Measurements from ENCODE around the gene PLK5. TPM values are rescaled to one million over a fixed set of nuclear protein-coding genes. Genes with fewer than 3 reads are reported as not detected.

The PLK5 gene
- total RNA-seq, result under 0.01 TPM in 1 of 2 replicates, not detected in the other

DNA sequence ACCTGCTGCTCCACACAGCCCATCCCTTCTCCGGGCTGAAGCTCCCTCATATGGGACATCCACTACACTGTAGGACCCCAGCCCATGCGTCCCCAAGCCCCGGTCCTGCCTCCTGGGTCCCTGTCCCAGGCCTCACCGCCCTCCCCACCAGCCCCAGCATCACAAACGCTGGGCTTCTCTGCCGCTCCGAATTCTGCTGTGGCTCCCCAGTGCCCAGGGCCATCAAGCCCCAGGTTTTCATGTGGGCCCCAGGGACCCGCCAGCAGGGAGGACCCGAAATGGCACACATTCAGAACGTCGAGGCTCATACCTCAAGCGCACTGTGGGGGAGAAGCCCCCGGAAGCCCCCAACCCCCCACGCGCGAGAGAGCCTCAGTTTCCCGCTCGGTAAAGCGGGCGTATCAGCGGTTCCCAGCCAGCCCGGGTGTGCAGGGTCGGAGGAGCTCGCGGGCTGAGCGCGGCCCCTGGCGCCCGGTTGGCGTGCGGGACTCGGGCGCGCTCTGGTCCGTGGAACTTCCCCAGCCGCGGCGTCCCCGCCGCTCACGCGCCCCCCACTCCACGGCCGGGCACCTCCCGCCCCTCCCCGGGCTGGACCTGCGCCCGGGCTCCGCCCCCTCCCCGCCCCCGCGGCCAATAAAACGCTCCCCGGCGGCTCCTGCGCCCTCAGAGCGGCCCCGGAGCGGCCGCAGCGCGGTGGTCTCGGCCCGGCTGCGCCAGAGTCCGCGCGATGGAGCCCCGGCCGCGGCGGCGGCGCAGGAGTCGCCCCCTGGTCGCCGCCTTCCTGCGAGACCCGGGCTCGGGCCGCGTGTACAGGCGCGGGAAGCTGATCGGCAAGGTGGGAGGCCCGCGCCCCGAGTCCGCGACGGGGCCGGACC is at the start of gene PLK5:
Gene PLK5 (plus strand): TSS at position 666 of the 875 bp plus-strand sequence. CDS start 2,920 bp downstream, outside the sequence.

DNA sequence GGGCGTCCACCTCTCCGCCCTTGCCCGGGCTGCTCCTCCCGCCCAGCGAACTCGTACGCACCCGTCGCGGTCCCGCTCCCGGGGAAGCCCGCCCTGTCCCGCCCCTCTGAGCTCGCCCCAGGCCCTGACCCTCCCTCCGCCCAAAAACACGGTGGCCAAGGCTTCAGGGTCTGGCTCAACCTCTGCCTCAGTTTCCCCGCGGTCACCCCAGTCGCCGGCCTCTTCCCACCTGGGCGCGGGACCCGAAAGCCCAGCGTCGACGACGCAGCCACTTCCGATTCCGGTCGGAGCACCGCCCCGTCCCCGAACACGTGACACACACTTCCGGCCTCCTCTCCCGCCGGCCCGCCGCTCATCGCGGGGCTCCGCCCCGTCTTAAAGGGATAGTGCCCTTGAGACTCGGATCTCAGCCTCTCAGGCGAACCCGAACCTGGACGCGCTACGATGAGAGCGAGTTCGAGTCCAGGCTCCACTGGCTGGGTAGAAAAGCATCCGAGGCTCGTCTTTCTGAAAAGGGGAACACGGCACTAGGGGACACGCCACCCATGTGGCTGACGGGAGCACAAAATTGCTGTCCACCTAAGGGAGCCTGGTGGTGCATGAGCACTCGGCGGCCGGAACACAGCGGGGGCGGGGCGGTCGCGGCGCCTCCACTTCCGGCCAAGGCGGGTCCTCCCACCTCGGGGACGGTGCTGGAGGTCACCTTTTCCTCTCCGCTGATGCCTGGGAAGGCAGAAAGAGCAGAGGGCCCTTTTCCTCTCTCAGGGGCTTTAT is 44.8 kb upstream of the PLK5 start, which contains the start of gene C19orf25:
Gene C19orf25 (minus strand): TSS at position 282 of the 774 bp plus-strand sequence. CDS start 312 bp downstream, outside the sequence.

GRCh38 chr19:1490311-1491113 is 33.4 kb upstream of the PLK5 start, which contains the start of gene PCSK4:
TSS of gene PCSK4 (minus strand) at chr19:1490350. CDS start at chr19:1490346, 4 bp downstream.

DNA sequence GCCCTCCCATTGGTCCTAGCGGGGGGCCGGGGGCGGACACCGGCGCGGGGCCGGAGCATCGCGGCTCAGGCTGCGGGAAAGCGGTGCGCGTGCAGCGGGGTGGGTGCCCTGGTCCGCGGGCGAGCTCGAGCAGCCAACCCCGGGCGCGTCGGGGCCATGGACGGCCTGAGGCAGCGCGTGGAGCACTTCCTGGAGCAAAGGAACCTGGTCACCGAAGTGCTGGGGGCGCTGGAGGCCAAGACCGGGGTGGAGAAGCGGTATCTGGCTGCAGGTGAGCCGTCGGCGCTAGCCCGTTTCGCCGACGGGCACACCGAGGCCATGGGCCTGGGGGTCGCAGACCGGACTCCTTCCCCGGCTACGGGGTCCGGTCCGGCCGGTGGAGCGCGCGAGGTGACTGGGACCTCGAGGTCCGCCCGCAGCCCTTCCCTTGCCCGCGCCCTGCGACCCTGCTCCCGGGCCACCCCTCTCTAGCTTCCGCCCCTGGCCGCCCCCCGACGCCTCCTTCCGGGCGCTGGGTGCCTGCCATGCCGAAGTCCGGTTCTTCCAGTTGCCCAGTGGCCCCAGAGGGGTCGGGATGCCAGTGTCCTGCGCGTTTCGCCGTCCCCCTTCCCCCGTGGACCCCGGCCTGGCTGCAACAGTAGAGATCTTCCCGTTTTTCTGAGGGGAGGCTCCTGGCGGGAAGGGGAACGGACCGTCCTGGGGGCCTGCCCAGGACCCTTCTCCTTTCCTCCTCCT is 32.6 kb upstream of the PLK5 start, which contains the start of gene REEP6:
Gene REEP6 (plus strand): TSS at position 68 of the 735 bp plus-strand sequence. CDS start 89 bp downstream, at position 157.

DNA sequence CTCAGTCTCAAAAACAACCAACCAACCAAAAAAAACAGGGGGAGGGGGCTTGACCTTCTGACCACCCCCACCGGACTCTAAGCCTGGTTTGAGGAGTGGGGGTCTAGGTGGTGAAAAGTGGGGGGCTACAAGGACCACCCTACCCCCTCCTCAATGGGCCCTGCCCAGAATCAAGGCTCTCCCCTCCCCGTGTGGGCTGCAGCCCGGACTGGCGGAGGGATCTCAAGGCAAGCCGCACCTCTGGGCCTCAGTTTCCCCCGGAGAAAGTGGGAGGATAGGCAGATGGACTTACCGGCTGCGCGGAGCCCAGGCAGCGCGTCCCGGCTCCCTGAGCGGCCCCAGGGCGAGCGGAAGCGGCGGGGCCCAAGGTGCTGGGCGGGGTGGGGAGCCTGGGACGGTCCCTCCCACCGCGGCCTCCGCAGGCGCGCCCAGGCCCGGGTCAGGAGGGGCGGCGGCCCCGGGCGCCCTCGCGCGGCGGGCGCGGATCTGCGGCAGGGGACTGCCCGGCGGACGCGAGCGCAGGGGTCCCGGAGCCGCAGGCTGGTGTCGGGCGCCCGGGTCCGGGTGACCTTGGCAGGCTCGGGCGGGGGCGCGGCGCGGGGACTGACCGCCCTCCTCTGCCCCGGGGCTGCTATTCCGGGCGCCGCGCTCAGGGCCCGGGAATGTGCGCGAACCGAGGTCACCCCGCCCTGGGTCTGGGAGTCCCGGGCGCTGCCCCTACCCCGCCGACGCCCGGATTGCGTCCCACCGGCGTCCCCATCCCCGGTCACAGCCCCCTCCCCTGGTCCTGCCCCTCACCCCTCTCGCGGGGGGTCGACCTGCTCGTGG is 11.0 kb upstream of the PLK5 start, which contains the start of gene ADAMTSL5:
Gene ADAMTSL5 (minus strand): TSS at position 349 of the 828 bp plus-strand sequence. CDS start 2,076 bp downstream, outside the sequence.

GRCh38 chr19:1568320-1569019 is 44.6 kb downstream of the PLK5 start, which contains the start of gene MEX3D:
TSS of gene MEX3D (minus strand) at chr19:1568325. CDS start at chr19:1568058, 267 bp downstream.

Other genes starting within 250 kb of the PLK5 start
- gene FAM174C, start 248.5 kb upstream of the PLK5 start, total RNA-seq, result 22.8 and 24.2 TPM in 2 replicates
- gene EFNA2, start 238.2 kb upstream of the PLK5 start, total RNA-seq, result not detected in 2 replicates
- 47.6 and 53.3 TPM in 2 replicates for gene NDUFS7, start 140.2 kb upstream of the PLK5 start, total RNA-seq
- 35.2 and 40.1 TPM in 2 replicates for gene GAMT, start 122.5 kb upstream of the PLK5 start, total RNA-seq
- 42.3 and 80.3 TPM in 2 replicates for gene DAZAP1, start 116.5 kb upstream of the PLK5 start, total RNA-seq
- 300 and 351 TPM in 2 replicates for gene RPS15, start 85.7 kb upstream of the PLK5 start, total RNA-seq
- 0.19 and 0.28 TPM in 2 replicates for gene APC2, start 74.0 kb upstream of the PLK5 start, total RNA-seq
- 21.3 and 23.7 TPM in 2 replicates for gene C19orf25, start 44.9 kb upstream of the PLK5 start, total RNA-seq
- gene PCSK4, start 33.7 kb upstream of the PLK5 start, total RNA-seq, result 0.19 and 1.4 TPM in 2 replicates
- gene REEP6, start 32.9 kb upstream of the PLK5 start, total RNA-seq, result 1.2 and 2.8 TPM in 2 replicates
- gene ADAMTSL5, start 11.1 kb upstream of the PLK5 start, total RNA-seq, result 1.9 and 3.4 TPM in 2 replicates
- 40.9 and 42.0 TPM in 2 replicates for gene MEX3D, start 44.2 kb downstream of the PLK5 start, total RNA-seq
- 59.2 and 101 TPM in 2 replicates for gene MBD3, start 68.8 kb downstream of the PLK5 start, total RNA-seq
- gene UQCR11, start 81.4 kb downstream of the PLK5 start, total RNA-seq, result 58.1 and 76.7 TPM in 2 replicates
- gene TCF3, start 128.5 kb downstream of the PLK5 start, total RNA-seq, result 34.4 and 71.9 TPM in 2 replicates
- gene ONECUT3, start 229.4 kb downstream of the PLK5 start, total RNA-seq, result not detected in 2 replicates

Measured in regular cardiac myocyte (primary cell).